ENCODE measurements around the gene FBH1. TPM values are rescaled to one million over a fixed set of nuclear protein-coding genes. Genes with fewer than 3 reads are reported as not detected.
"Not testable (repeated sequence)": the region's sequence is repeated elsewhere in the genome, so short reads cannot be mapped to it uniquely, and the experiment has no call there.

The FBH1 gene
- total and polyA plus RNA-seq, 4 donors, result 39.4 to 93.2 (median 63.8) TPM

GRCh38 chr10:5905854-5906507 lies 15.9 kb downstream of the FBH1 start:
- H3K27ac ChIP-seq (ENCODE audit: low read depth in 1 of 2, low read length in 1 of 2), result no peak overlapping the region
- ATAC-seq (ENCODE audit: insufficient read depth, low FRiP score), result peak; percentile 77

DNA sequence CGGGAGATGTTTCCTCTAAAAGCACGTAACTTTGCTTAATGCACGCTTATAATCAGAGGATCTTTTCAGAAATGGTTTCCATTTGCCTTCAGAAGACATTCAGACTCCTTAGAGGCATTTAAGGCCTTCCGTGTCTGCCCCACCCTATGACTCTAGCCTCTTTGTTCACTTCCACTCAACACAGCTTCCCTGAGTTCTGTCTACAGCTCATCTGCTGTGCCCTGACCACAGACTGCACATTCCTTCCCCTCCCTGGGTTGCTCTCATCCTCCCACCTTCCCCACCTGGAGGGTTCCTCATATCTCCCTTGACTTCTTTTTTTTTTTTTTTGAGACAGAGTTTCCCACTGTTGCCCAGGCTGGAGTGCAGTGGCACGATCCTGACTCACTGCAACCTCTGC lies 16.6 kb downstream of the FBH1 start:
- Histone ChIP-seq H3K27me3 (ENCODE audit: control insufficient read depth in 3 of 3, insufficient read depth in 3 of 3, low read length in 2 of 3) (no peaks in the 10 kb centered on the region), H3K4me1 (ENCODE audit: control insufficient read depth in 5 of 5, insufficient read depth in 5 of 5, low read length in 5 of 5) (peaks cover 0 to 6% (median 2%) of the 10 kb centered on the region in 5 donors), H3K9ac (ENCODE audit: insufficient read depth in 1 of 2, low read length in 2 of 2) (no peak overlapping the region), H3K27ac (ENCODE audit: low read depth in 1 of 2, low read length in 1 of 2) (no peak overlapping the region), H3K4me3 (no peak overlapping the region), H3K36me3 (ENCODE audit: control insufficient read depth in 4 of 4, insufficient read depth in 4 of 4, low read length in 4 of 4) (peaks cover 8 to 36% (median 29%) of the 10 kb centered on the region in 4 donors), H3K9me3 (ENCODE audit: control insufficient read depth in 4 of 4, insufficient read depth in 3 of 4, low read length in 3 of 4) (no peaks in the 10 kb centered on the region)
- WGBS, 2 donors, result 80 to 89% methylated on average over 5 of the region's 5 CpGs
- no peak for DNase-seq
- no peak for TF ChIP-seq CTCF (IDR thresholded peaks at IDR 0.05; ENCODE audit: control extremely low read depth, extremely low read depth)
- ATAC-seq (ENCODE audit: insufficient read depth, low FRiP score), result no peak

More at GRCh38 chr10:5905854-5906507, 15.9 kb downstream of the FBH1 start:
- Histone ChIP-seq H3K9me3 (ENCODE audit: control insufficient read depth in 4 of 4, insufficient read depth in 3 of 4, low read length in 3 of 4) (no peaks in the 10 kb centered on the region), H3K4me3 (no peak overlapping the region), H3K27me3 (ENCODE audit: control insufficient read depth in 3 of 3, insufficient read depth in 3 of 3, low read length in 2 of 3) (no peaks in the 10 kb centered on the region), H3K4me1 (ENCODE audit: control insufficient read depth in 5 of 5, insufficient read depth in 5 of 5, low read length in 5 of 5) (peaks cover 0 to 6% (median 2%) of the 10 kb centered on the region in 5 donors), H3K36me3 (ENCODE audit: control insufficient read depth in 4 of 4, insufficient read depth in 4 of 4, low read length in 4 of 4) (peaks cover 8 to 29% (median 23%) of the 10 kb centered on the region in 4 donors), H3K9ac (ENCODE audit: insufficient read depth in 1 of 2, low read length in 2 of 2) (no peak overlapping the region)
- DNase-seq, result peak in 1 of 3 donors; percentile 24
- WGBS, 2 donors, result 73 to 75% methylated on average over 13 of the region's 13 CpGs
- TF ChIP-seq CTCF (IDR thresholded peaks at IDR 0.05; ENCODE audit: control extremely low read depth, extremely low read depth), result no peak

DNA sequence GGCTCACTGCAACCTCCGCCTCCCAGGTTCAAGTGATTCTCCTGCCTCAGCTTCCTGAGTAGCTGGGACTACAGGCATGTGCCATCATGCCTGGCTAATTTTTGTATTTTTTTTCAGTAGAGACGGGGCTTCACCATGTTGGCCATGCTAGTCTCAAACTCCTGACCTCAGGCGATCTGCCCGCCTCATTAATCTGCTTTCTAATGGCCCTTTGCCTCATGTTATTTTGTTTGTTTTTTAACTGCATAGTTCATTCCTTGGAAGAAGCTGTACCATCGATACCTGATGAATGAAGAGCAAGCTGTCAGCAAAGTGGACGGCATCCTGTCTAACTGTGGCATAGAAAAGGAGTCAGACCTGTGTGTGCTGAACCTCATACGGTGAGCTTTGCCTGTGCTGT lies 18.6 kb downstream of the FBH1 start:
- not testable (repeated sequence) for H3K27me3 ChIP-seq (ENCODE audit: control insufficient read depth in 3 of 3, insufficient read depth in 3 of 3, low read length in 2 of 3); H3K9ac ChIP-seq (ENCODE audit: insufficient read depth in 1 of 2, low read length in 2 of 2); H3K4me1 ChIP-seq (ENCODE audit: control insufficient read depth in 5 of 5, insufficient read depth in 5 of 5, low read length in 5 of 5); H3K4me3 ChIP-seq; DNase-seq; H3K27ac ChIP-seq (ENCODE audit: low read depth in 1 of 2, low read length in 1 of 2); ATAC-seq (ENCODE audit: insufficient read depth, low FRiP score); H3K9me3 ChIP-seq (ENCODE audit: control insufficient read depth in 4 of 4, insufficient read depth in 3 of 4, low read length in 3 of 4)
- H3K36me3 ChIP-seq (ENCODE audit: control insufficient read depth in 4 of 4, insufficient read depth in 4 of 4, low read length in 4 of 4), result peaks cover 13 to 49% (median 41%) of the 10 kb centered on the region in 4 donors
- 91 to 92% methylated on average over 7 of the region's 7 CpGs for whole genome bisulfite sequencing, 2 donors

- DNase-seq, result no peak
- Histone ChIP-seq H3K9me3 (ENCODE audit: control insufficient read depth in 4 of 4, insufficient read depth in 3 of 4, low read length in 3 of 4) (no peaks in the 10 kb centered on the region), H3K4me3 (no peak overlapping the region), H3K9ac (ENCODE audit: insufficient read depth in 1 of 2, low read length in 2 of 2) (no peak overlapping the region), H3K27ac (ENCODE audit: low read depth in 1 of 2, low read length in 1 of 2) (no peak overlapping the region), H3K27me3 (ENCODE audit: control insufficient read depth in 3 of 3, insufficient read depth in 3 of 3, low read length in 2 of 3) (no peaks in the 10 kb centered on the region), H3K36me3 (ENCODE audit: control insufficient read depth in 4 of 4, insufficient read depth in 4 of 4, low read length in 4 of 4) (peaks cover 28 to 60% (median 56%) of the 10 kb centered on the region in 4 donors), H3K4me1 (ENCODE audit: control insufficient read depth in 5 of 5, insufficient read depth in 5 of 5, low read length in 5 of 5) (peaks cover 0 to 5% (median 1%) of the 10 kb centered on the region in 5 donors)
- TF ChIP-seq CTCF (IDR thresholded peaks at IDR 0.05; ENCODE audit: control extremely low read depth, extremely low read depth), result no peak
- no peak for ATAC-seq (ENCODE audit: insufficient read depth, low FRiP score)
- 87 to 90% methylated on average over 18 of the region's 18 CpGs for WGBS, 2 donors
Observed at GRCh38 chr10:5910323-5911100, 20.5 kb downstream of the FBH1 start.

Measured in lung (tissue), 12 donors.